GM12878 (cell line): ENCODE measurements around the gene TTC39C. TPM values are rescaled to one million over a fixed set of nuclear protein-coding genes. Genes with fewer than 3 reads are reported as not detected.

ENCODE experiments used
- ATAC-seq: fragments of 200-7000 bp; cut with Tn5 transposase; 3 replicates; pipeline ENCODE4 v1.9.1; 2020; ENCODE audit warnings: mild to moderate bottlenecking, moderate library complexity
- BruUV-seq: library from RNA; stranded (reverse); fragments of 400-500 nt; replicated peaks from 2 replicates; lab custom pipeline; 2021; lab: Mats Ljungman, UMichigan
- CTCF ChIA-PET: fragments of 300-600 bp; sonication (Branson Sonifier 250); formaldehyde crosslinking; extraction: SDS; loops from one replicate; lab custom pipeline; 2021; ENCODE audit warnings: inconsistent platforms; lab: Yijun Ruan, JAX
- POLR2A ChIA-PET: fragments of 350-600 bp; formaldehyde crosslinking; extraction: SDS; loops from one replicate; lab custom pipeline; 2021; ENCODE audit warnings: inconsistent platforms; lab: Charles Lee
- RAD21 ChIA-PET: fragments of 300-600 bp; sonication (Branson Sonifier 250); formaldehyde crosslinking; loops from one replicate; lab custom pipeline; 2023; ENCODE audit warnings: antibody characterized with exemption; ENCODE audit not compliant: unreplicated experiment; lab: Charles Lee
- SMC1A ChIA-PET: fragments of 300-600 bp; sonication (Branson Sonifier 250); formaldehyde crosslinking; loops from one replicate; lab custom pipeline; 2023; ENCODE audit not compliant: unreplicated experiment, uncharacterized antibody; lab: Charles Lee
- DNase-seq: peaks from one replicate; pipeline ENCODE4 v3.0.0-alpha.2; 2011; ENCODE audit warnings: low read depth, low spot score
- FAIRE-seq: peaks from 3 replicates; lab custom pipeline; 2011; peaks lifted over from hg19 to GRCh38; lab: Jason Lieb, UNC
- H2AFZ ChIP-seq: 2 replicates; pipeline ENCODE4 v1.6.0; 2011; ENCODE audit warnings: low read depth, low read length, control low read depth; ENCODE audit not compliant: control insufficient read depth
- H3K27ac ChIP-seq: 2 replicates; pipeline ENCODE4 v1.5.1; 2011; ENCODE audit warnings: control low read depth; ENCODE audit not compliant: control insufficient read depth, insufficient read depth
- H3K27me3 ChIP-seq, 2 experiments: replicated peaks in 1 of 2; 2 replicates each; pipeline versions ENCODE4 v1.6.0 to v1.6.1; 2011; ENCODE audit warnings: low read length in 1 of 2; ENCODE audit not compliant: control insufficient read depth in 2 of 2, insufficient read depth in 2 of 2
- H3K36me3 ChIP-seq, 2 experiments: 2 replicates each; pipeline ENCODE4 v1.5.1; 2011; ENCODE audit warnings: low read length in 1 of 2; ENCODE audit not compliant: control insufficient read depth in 2 of 2, insufficient read depth in 2 of 2
- H3K4me1 ChIP-seq: 2 replicates; pipeline ENCODE4 v1.6.1; 2011; ENCODE audit warnings: mild to moderate bottlenecking, low read length, moderate library complexity, mixed read lengths; ENCODE audit not compliant: control insufficient read depth, insufficient read depth
- H3K4me2 ChIP-seq: 2 replicates; pipeline ENCODE4 v1.6.0; 2011; ENCODE audit warnings: control low read depth; ENCODE audit not compliant: control insufficient read depth, insufficient read depth
- H3K4me3 ChIP-seq: fragments of 200-600 bp; sonication (generic); 2 replicates; pipeline ENCODE4 v1.5.1; 2016
- H3K79me2 ChIP-seq: 2 replicates; pipeline ENCODE4 v1.6.0; 2011; ENCODE audit warnings: low read length; ENCODE audit not compliant: control insufficient read depth, insufficient read depth
- H3K9ac ChIP-seq: 2 replicates; pipeline ENCODE4 v1.8.0; 2011; ENCODE audit warnings: low read length, control low read depth, mixed read lengths; ENCODE audit not compliant: control insufficient read depth, insufficient read depth
- H3K9me3 ChIP-seq: replicated peaks from 3 replicates; pipeline ENCODE4 v1.5.1; 2011; ENCODE audit warnings: mild to moderate bottlenecking, low read length; ENCODE audit not compliant: control insufficient read depth, insufficient read depth
- H4K20me1 ChIP-seq: 2 replicates; pipeline ENCODE4 v1.6.0; 2011; ENCODE audit not compliant: control insufficient read depth, insufficient read depth
- CBX5 ChIP-seq: sonication (generic); IDR thresholded peaks from 2 replicates; pipeline ENCODE4 v1.6.1; 2016; ENCODE audit warnings: low read depth, moderate library complexity, mild to moderate bottlenecking, inconsistent platforms
- CREM ChIP-seq: IDR thresholded peaks from 2 replicates; pipeline ENCODE4 v1.6.1; 2014; ENCODE audit warnings: antibody characterized with exemption, low read depth
- CTCF ChIP-seq, 3 experiments: IDR thresholded peaks in 2 of 3; conservative IDR thresholded peaks in 1 of 3; 2 replicates each; pipeline ENCODE4 v1.5.1; 2011; ENCODE audit warnings: low read depth in 3 of 3, low read length in 3 of 3, mild to moderate bottlenecking in 3 of 3, control low read depth in 2 of 3, moderate library complexity in 2 of 3, inconsistent platforms in 1 of 3, mixed read lengths in 1 of 3; ENCODE audit not compliant: control insufficient read depth in 2 of 3, insufficient read depth in 1 of 3; ENCODE audit errors: extremely low read depth in 1 of 3
- ESRRA ChIP-seq: IDR thresholded peaks from 2 replicates; pipeline ENCODE4 v1.6.1; 2012; ENCODE audit warnings: mild to moderate bottlenecking, low read length, improper control_type of control experiment
- GATAD2B ChIP-seq: fragments of 450-650 bp; conservative IDR thresholded peaks from 2 replicates; pipeline ENCODE4 v1.6.1; 2017; ENCODE audit warnings: low read depth, mild to moderate bottlenecking, moderate library complexity
- IKZF2 ChIP-seq, 2 experiments: fragments of 450-650 bp; IDR thresholded peaks; 2 replicates each; pipeline ENCODE4 v1.6.1; 2017; ENCODE audit warnings: mild to moderate bottlenecking in 2 of 2, moderate library complexity in 2 of 2
- KLF5 ChIP-seq: fragments of 450-650 bp; IDR thresholded peaks from 2 replicates; pipeline ENCODE4 v1.6.1; 2014; ENCODE audit warnings: mild to moderate bottlenecking; ENCODE audit not compliant: partially characterized antibody
- NFXL1 ChIP-seq: fragments of 450-650 bp; IDR thresholded peaks from 2 replicates; pipeline ENCODE4 v1.6.1; 2017; ENCODE audit warnings: antibody characterized with exemption, mild to moderate bottlenecking, borderline replicate concordance
- NRF1 ChIP-seq: conservative IDR thresholded peaks from 2 replicates; pipeline ENCODE4 v1.6.1; 2011; ENCODE audit warnings: mild to moderate bottlenecking, low read depth, low read length, improper control_type of control experiment
- SKIL ChIP-seq: fragments of 450-650 bp; IDR thresholded peaks from 2 replicates; pipeline ENCODE4 v1.6.1; 2017; ENCODE audit warnings: mild to moderate bottlenecking, low read depth, inconsistent platforms; ENCODE audit not compliant: poor library complexity, severe bottlenecking
- SPI1 ChIP-seq: IDR thresholded peaks from 2 replicates; pipeline ENCODE4 v1.6.1; 2011; ENCODE audit warnings: low read depth, mild to moderate bottlenecking, low read length, moderate library complexity, borderline replicate concordance; ENCODE audit not compliant: insufficient read depth
- SUZ12 ChIP-seq: fragments of 200-600 bp; sonication (generic); IDR thresholded peaks from one replicate; pipeline ENCODE4 v1.6.1; 2018; ENCODE audit warnings: antibody characterized with exemption, mild to moderate bottlenecking; ENCODE audit not compliant: unreplicated experiment
- TARDBP ChIP-seq: IDR thresholded peaks from 2 replicates; pipeline ENCODE4 v1.6.1; 2016; ENCODE audit warnings: borderline replicate concordance
- ZNF687 ChIP-seq: fragments of 450-650 bp; IDR thresholded peaks from 2 replicates; pipeline ENCODE4 v1.6.1; 2017; ENCODE audit warnings: mild to moderate bottlenecking, moderate library complexity
- WGBS: methylation state at CpG from one replicate; pipeline ENCODE4 v1.1.6; 2016; ENCODE audit warnings: low lambda C conversion rate; ENCODE audit not compliant: insufficient replicate concordance, insufficient coverage; ENCODE audit errors: missing lambda C conversion rate; 5-methylcytosine and 5-hydroxymethylcytosine counted together
- in situ Hi-C: fragments of 300-500 bp; cut with MboI; formaldehyde crosslinking; loops from 9 replicates; pipeline ENCODE4 v1.14.3; 2018; ENCODE audit warnings: mixed read lengths
- intact Hi-C: fragments of 100-400 bp; cut with micrococcal nuclease; formaldehyde crosslinking; loops from one replicate; pipeline ENCODE4 v1.14.2; 2022; ENCODE audit not compliant: unreplicated experiment
- polyA plus RNA-seq, 11 experiments: library from polyadenylated mRNA; depleted of rRNA in 4 of 11; unstranded in 6 of 11; stranded (reverse) in 5 of 11; fragments of >200 nt; fragmentation: Nextera tagmentation in 4 of 11; fragmentation: Illumina TruSeq in 1 of 11; extraction: Ambion mirVana in 4 of 11; extraction: Trizol in 1 of 11; gene quantifications; 1 replicate in 1 of 11; 2 replicates in 10 of 11; pipeline versions ENCODE4 v1.2.1 to v1.2.3, GENCODE V29; 2011 to 2016; ENCODE audit warnings: inconsistent platforms in 2 of 11, missing spikeins in 2 of 11, low read depth in 1 of 11
- total RNA-seq, 4 experiments: library from RNA; depleted of rRNA in 3 of 4; stranded (reverse); fragments of >200 nt in 3 of 4; fragmentation: Illumina TruSeq in 1 of 4; extraction: Trizol in 1 of 4; gene quantifications; 2 replicates each; pipeline versions ENCODE4 v1.2.1 to v1.2.3, GENCODE V29; 2013 to 2021

TTC39C gene
- total and polyA plus RNA-seq, 10 of the 15 experiments (the other 5 are each of a cell fraction or from before 2014, with no cell fraction given), result 21.1 to 91.0 (median 64.8) TPM

GRCh38 chr18:24016643-24017042, 2.1 kb downstream of the TTC39C start:
- BruUV-seq, result no TSS peak
- CTCF ChIA-PET, result interaction anchor here (1.0 to 2.0 kb wide), 4 partner anchors 11 to 77 kb away, joined by 4 to 5 read pairs (median 4); no protein-coding TSS in a partner anchor
- ATAC-seq, result 0 out of 3 replicates have a peak, but pooled peaks have one; percentile 3
- RAD21 ChIA-PET, result interaction anchor here (1.0 to 1.7 kb wide), 7 partner anchors 12 to 395 kb away, joined by 3 to 7 read pairs (median 4); no protein-coding TSS in a partner anchor
- Histone ChIP-seq H3K4me2 (peak overlapping the region; percentile 88), H3K79me2 (peaks cover 69% of the 10 kb centered on the region), H3K4me3 (peak overlapping the region; percentile 88), H3K4me1 (peaks cover 59% of the 10 kb centered on the region), H3K9me3 (no peaks in the 10 kb centered on the region), H3K9ac (peak overlapping the region; percentile 84), H3K27me3 (no peaks in the 10 kb centered on the region), H3K36me3 (peaks cover 0 to 4% of the 10 kb centered on the region in 2 experiments; a peak in 1 of 4 replicates), H2AFZ (no peak overlapping the region), H3K27ac (peak overlapping the region; percentile 86), H4K20me1 (0 out of 2 replicates have a peak, but pooled peaks cover 2% of the 10 kb centered on the region)
- 0% methylated on average over 2 of the region's 2 CpGs for WGBS
- POLR2A ChIA-PET, result interaction anchor here (0.6 to 1.0 kb wide), 2 partner anchors 34 to 103 kb away, joined by 3 to 4 read pairs; no protein-coding TSS in a partner anchor
- no peak for DNase-seq
- FAIRE-seq, result no peak
- in situ Hi-C loops, result no loop called here
- SMC1A ChIA-PET, result interaction anchor here (0.5 to 2.1 kb wide), 8 partner anchors 12 to 148 kb away, joined by 3 to 5 read pairs (median 3); no protein-coding TSS in a partner anchor
- intact Hi-C loops, result loop anchor here (2.0 to 10.0 kb wide), 4 partner anchors 102 to 782 kb away; partner anchors contain the start of gene RMC1
- TF ChIP-seq ZNF687 (no peak), GATAD2B (no peak), TARDBP (no peak), SUZ12 (no peak), ESRRA (no peak), SKIL (no peak), NFXL1 (no peak), SPI1 (no peak), CTCF (IDR thresholded peaks at IDR 0.05 in 2 of 3, conservative IDR thresholded peaks at IDR 0.05 in 1 of 3; ENCODE audit: control insufficient read depth in 2 of 3, extremely low read depth in 1 of 3, insufficient read depth in 1 of 3, low read depth in 3 of 3, low read length in 3 of 3) (peak; percentile 42 to 53 (median 45); a peak in 5 of 6 replicates), KLF5 (no peak), NRF1 (no peak), IKZF2 (IDR thresholded peaks at IDR 0.05) (peak in 1 of 2 experiments; percentile 12; a peak in 1 of 4 replicates), CBX5 (no peak), CREM (no peak)
